Posterior cingulate gyrus (tissue), 11 donors: Measurements from ENCODE around the gene AFAP1.

Experiments used
- DNase-seq, 10 donors: peaks; one replicate each; pipeline versions ENCODE4 v3.0.0 to v3.0.0-alpha.2; 2020 to 2021; ENCODE audit warnings: mixed read lengths in 3 of 10
- intact Hi-C: fragments of 100-400 bp; cut with DNase I; formaldehyde crosslinking; loops from one replicate; pipeline ENCODE4 v1.15.1; 2023

The AFAP1 gene, protein sequence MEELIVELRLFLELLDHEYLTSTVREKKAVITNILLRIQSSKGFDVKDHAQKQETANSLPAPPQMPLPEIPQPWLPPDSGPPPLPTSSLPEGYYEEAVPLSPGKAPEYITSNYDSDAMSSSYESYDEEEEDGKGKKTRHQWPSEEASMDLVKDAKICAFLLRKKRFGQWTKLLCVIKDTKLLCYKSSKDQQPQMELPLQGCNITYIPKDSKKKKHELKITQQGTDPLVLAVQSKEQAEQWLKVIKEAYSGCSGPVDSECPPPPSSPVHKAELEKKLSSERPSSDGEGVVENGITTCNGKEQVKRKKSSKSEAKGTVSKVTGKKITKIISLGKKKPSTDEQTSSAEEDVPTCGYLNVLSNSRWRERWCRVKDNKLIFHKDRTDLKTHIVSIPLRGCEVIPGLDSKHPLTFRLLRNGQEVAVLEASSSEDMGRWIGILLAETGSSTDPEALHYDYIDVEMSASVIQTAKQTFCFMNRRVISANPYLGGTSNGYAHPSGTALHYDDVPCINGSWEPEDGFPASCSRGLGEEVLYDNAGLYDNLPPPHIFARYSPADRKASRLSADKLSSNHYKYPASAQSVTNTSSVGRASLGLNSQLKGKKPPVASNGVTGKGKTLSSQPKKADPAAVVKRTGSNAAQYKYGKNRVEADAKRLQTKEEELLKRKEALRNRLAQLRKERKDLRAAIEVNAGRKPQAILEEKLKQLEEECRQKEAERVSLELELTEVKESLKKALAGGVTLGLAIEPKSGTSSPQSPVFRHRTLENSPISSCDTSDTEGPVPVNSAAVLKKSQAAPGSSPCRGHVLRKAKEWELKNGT

DNA sequence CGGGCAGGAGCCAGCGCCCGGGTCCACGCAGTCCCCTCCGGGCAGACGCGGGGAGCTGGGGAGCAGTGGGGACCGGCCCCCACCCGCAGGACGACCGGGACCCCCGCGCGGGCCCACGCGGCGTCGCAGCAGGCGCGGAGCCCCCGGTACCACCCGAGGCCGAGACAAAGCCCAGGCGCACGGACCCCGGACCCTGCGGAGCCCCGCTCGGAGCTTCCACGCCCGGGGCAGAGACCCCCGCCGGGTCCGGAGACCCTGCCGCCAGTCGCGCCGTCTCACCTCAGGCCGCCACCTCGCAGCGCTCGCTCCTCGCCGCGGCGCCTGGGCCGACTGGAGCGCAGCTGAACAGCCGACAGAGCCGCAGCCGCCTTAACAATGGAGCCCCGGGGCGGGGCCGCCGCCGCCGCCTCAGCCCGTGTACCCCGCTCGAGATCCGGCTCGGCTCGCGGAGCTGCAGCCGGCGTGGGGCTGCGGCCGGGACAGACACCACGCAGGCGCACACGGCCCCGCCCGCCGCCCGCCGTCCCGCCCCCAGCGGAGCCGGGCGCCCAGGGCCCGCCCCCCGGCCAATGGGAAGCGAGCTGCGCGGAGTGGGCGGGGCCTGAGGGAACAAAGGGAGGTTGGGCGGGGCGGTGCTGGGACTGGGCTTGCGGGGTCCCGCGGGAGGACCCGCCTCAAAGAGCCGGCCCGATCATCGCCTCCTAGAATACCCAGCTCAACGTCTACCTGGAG, at the start of gene AFAP1:
Gene AFAP1, minus strand, starts transcription at position 485 of the 732 bp plus-strand sequence. CDS start 67,783 bp downstream, outside the sequence.
- DNase-seq = peak; percentile 78 to 98 (median 88)
- intact Hi-C loops = no loop called here

DNA sequence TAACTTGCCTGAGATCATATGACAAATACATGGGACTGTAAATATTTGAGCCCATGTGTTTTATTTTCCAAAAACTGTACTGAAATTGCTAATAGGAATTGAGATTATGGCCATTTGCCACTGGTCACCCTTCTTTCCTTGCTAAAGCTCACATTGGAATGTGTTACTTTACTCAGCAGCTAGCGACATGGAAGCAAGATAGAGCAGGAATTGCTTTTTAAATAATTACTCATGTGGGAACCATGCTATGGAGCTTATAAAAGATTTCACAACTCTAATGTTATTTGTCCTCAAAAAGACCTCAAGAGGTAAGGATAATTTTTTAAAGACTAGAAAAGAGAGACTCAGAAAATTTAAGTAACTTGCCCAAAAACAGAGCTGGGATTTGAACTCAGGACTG, 48.8 kb upstream of the AFAP1 start:
- intact Hi-C loops = no loop called here
- DNase-seq = no peak

DNA sequence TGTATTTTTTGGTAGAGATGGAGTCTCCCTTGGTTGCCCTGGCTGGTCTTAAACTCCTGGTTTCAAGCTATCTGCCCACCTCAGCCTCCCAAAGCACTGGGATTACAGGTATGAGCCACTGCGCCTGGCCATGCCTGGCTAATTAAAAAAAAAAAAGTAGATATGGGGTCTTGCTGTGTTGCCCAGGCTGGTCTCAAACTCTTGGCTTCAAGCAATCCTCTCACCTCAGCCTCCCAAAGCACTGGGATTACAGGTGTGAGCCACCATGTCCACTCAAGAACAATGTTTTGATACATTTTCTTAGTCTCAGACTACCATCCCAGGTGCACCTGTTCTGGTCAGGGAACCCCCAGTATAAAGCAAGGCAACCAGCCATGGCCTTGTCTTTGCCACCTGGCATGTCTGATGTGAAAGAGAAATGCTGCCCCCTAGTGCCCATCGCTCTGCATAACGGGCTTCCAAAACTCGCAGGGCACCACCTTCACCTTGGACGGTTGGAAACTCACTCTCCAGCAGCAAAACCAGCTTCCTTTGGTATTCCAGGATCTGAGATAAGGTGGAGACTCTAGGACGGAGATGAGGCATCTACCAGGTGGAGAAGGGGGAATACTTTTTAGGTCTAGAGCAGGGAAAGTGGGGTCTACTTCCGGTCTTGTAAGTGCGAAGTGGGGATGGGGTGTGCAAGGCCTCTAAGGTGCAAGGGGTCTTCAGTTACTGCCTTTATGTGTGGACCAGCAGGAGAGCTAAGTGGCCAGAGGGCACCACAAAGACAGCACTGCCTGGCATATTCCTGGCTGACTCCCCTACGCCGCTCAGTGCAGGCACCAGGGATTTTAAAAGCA, 47.7 kb upstream of the AFAP1 start:
- peak in 9 of 10 donors; percentile 62 to 95 (median 76) for DNase-seq
- intact Hi-C loops = loop anchor here (1.0 kb wide), 1 partner anchor 183 kb away; no protein-coding TSS in a partner anchor

- peak in 1 of 10 donors; percentile 47 for DNase-seq
- intact Hi-C loops = no loop called here
Measured at GRCh38 chr4:7985891-7986441, 46.3 kb upstream of the AFAP1 start.

DNA sequence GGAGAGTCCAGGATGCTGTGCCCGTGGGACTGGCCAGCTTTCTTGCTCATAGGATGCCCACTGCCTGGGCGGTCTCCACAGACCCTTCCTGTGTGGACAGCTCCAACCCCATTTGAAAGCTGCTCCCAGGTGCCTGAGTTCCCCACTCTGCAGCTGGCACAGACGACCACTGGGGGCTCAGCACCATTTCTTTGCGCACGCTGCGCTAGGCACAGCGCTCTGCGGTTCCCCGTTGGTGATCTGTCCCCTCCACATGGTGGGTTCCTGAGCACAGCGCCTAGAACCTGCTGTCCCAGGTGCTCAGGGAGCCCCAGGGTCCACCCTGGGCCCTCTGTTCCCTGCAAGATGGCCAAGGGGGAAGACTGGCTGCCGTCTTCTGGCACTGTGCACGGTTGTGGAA, 45.4 kb upstream of the AFAP1 start:
- peak in 1 of 10 donors; percentile 64 for DNase-seq
- intact Hi-C loops = no loop called here

GRCh38 chr4:7984286-7984925, 44.7 kb upstream of the AFAP1 start:
- intact Hi-C loops = no loop called here
- peak in 1 of 10 donors; percentile 65 for DNase-seq

DNA sequence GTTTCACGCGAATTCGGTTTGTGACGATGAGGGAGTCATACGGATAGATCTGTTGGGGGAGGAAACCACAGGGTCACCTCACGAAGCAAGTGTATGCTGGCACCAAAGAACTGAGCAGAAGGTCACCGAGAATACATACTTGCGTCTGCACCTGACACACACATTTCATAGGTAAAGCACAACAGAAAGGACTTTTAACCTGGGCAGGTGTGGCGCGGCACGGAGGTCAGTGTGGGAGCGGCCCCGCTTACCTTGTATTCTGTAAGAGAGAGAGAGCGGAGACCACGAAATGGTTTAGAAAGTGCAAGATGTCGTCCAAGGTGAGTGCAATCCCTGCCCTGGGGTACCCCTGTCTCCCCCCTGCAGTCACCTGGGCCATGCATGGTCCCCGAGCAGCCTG, 43.6 kb upstream of the AFAP1 start:
- DNase-seq = peak in 1 of 10 donors; percentile 62
- intact Hi-C loops = no loop called here

- DNase-seq = peak in 1 of 10 donors; percentile 20
- intact Hi-C loops = no loop called here
Measured at GRCh38 chr4:7981738-7982394, 42.2 kb upstream of the AFAP1 start.

- no peak for DNase-seq
- intact Hi-C loops = no loop called here
Measured at GRCh38 chr4:7980036-7980435, 40.4 kb upstream of the AFAP1 start.

- intact Hi-C loops = no loop called here
- DNase-seq = no peak
Measured at GRCh38 chr4:7979652-7979968, 39.9 kb upstream of the AFAP1 start.

GRCh38 chr4:7978907-7979651, 39.4 kb upstream of the AFAP1 start:
- peak in 1 of 10 donors; percentile 77 for DNase-seq
- intact Hi-C loops = no loop called here

DNA sequence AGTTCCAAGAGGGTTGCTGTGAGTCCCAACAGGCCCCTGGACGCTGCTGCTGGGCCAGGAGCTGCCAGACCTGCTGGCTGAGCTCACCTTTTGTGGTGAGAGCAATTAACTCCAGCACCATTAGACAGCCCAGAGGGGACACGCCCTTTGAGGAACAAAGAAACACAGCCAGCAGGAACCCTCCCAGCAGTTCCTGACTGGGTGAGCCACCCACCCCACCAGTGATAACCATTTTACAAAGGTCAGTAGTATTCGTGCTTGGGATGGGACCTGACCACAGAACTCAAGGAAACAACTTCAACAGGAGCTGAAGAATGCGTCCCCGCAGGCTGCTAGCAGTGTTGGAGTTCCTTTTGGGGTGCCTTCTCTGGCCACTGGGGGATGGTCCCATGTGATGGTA, 38.8 kb upstream of the AFAP1 start:
- peak in 2 of 10 donors; percentile 32 to 56 for DNase-seq
- intact Hi-C loops = no loop called here

DNA sequence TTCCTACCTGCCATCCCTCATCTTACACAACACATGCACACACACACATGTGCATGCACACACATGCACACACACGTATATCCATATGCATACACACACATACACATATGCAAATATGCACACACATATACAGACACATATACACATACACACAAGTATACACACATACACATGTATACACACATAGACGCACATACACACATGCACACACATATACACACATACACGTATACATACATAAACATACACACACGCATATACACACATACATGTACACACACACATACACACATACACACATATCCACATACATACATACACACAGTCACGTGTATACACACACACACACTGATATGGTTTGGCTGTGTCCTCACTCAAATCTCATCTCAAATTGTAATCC, 37.0 kb upstream of the AFAP1 start:
- peak in 1 of 10 donors; percentile 12 for DNase-seq
- intact Hi-C loops = no loop called here

DNA sequence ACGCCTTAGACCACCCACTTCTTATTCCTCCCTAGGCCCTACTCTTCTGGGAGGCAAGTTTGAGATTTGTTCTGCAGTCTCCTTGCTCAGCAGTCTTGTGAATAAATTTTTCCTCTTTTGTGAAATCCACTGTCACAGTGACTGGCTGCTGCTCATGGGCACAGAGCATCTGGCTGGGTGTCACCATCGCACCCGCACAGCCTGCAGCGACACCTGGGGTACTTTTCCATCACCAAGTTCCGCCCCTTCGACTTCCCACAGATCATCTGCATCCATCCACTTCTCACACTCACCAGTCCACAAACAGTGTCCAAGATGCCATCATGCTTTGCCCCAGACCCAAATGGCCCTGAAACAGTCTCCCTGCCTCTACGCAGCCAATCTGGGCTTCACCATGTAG, 36.4 kb upstream of the AFAP1 start:
- DNase-seq = peak in 5 of 10 donors; percentile 38 to 92 (median 85)
- intact Hi-C loops = no loop called here

DNA sequence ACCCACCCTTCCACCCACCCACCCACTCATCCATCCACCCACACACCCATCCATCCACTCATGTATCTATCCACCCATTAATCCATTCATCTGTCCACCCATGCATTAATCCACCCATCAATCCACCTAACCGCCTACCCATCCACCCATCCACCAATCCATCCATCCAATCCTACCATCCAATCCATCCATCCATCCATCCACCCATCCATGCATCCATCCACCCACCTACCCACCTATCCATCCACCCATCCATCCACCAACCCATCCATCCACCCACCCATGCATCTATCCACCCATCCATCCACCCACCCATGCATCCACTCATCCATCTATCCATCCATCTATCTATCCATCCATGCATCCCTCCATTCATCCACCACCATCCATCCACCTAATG, 34.8 kb upstream of the AFAP1 start:
- intact Hi-C loops = no loop called here
- DNase-seq = peak in 1 of 10 donors; percentile 25

DNA sequence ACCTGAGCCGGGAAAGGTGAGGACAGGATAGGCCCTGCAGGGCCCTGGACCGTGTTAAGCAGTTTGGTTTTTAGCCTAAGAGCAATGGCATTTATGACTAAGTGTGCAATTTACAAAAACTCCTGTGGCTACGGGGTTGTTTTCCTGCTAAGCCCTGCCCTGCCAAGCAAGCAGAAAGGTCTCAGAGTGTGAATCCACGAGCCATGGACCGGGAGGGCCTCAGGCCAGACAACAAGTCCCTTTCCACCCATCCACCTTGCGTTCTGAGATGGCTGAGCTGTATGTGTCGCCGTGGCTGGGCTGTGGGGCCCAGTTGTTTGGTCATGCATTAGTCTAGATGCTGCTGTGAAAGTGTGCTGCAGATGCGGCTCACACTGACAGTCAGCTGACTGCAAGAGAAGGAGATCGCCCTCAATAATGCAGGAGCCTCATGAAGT, 33.9 kb upstream of the AFAP1 start:
- peak in 5 of 10 donors; percentile 19 to 84 (median 80) for DNase-seq
- intact Hi-C loops = no loop called here

DNA sequence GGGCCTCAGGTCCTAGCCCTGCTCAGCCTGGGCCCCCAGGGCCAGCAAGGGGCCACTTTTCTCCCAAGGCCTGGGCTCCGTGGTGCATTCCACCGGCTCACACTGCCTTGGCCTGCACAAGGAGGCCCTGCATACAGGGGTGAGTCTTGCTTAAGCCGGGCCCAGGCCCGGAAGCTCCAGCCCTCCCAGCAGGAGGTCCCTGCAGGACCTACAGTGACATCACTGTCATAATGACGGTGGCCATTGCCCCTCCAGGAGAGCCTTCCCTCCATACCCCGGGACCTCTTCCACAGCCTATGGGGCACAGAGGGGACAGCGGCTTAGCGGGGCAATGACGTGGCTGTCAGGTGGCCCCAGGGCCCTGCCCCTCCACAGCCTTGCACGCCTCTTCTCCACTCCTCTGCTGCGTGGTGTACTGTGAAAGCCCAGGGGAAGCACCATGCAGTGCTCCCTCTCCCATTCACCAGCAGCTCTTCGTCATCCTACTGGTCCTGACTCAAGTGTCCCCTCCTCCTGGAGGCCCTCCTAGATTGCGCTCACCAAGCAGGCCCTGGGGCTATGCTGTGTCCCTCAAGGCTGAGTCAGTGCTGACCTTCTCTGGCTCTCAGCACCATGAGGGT, 32.3 kb upstream of the AFAP1 start:
- peak in 2 of 10 donors; percentile 46 to 67 for DNase-seq

More for the DNA sequence above, 32.3 kb upstream of the AFAP1 start:
- intact Hi-C loops = no loop called here
